22Rv1 (cell line): ENCODE data around the gene STRN3.

Source experiments
- CTCF ChIP-seq: fragments of 450-650 bp; IDR thresholded peaks from 2 replicates; pipeline ENCODE4 v1.5.1; 2017; ENCODE audit warnings: mild to moderate bottlenecking
- ZFX ChIP-seq: fragments of 450-650 bp; IDR thresholded peaks from 2 replicates; pipeline ENCODE4 v1.6.1; 2017; ENCODE audit warnings: antibody characterized with exemption, borderline replicate concordance

- TF ChIP-seq CTCF (no peak), ZFX (no peak)
These were observed 76.5 kb downstream of the STRN3 start for GRCh38 chr14:30949651-30950050.
